Breast epithelium (tissue), 4 donors: ENCODE measurements around the gene MCM7. TPM values are rescaled to one million over a fixed set of nuclear protein-coding genes. Genes with fewer than 3 reads are reported as not detected.

Experiments used
- DNase-seq, 2 donors: peaks; one replicate each; pipeline ENCODE4 v3.0.0-alpha.2; 2019; ENCODE audit warnings: low spot score in 2 of 2
- H3K27ac ChIP-seq, 2 donors: fragments of 200-600 bp; sonication (generic) in 1 of 2; one replicate each; pipeline ENCODE4 v1.5.1; 2016 to 2019; ENCODE audit warnings: mild to moderate bottlenecking in 1 of 2
- H3K27me3 ChIP-seq, 2 donors: fragments of 200-600 bp; sonication (generic) in 1 of 2; one replicate each; pipeline versions ENCODE4 v1.5.1 to v1.6.0; 2017 to 2019; ENCODE audit warnings: control low read depth in 1 of 2, mild to moderate bottlenecking in 1 of 2
- H3K36me3 ChIP-seq: fragments of 200-600 bp; one replicate; pipeline ENCODE4 v1.5.1; 2019
- H3K4me1 ChIP-seq, 2 donors: fragments of 200-600 bp; sonication (generic); one replicate each; pipeline ENCODE4 v1.5.1; 2016 to 2019; ENCODE audit warnings: control low read depth in 1 of 2
- H3K4me3 ChIP-seq, 3 donors: fragments of 200-600 bp; sonication (generic); 1 replicate in 2 of 3; 2 replicates in 1 of 3; pipeline ENCODE4 v1.5.1; 2016 to 2019; ENCODE audit warnings: mild to moderate bottlenecking in 3 of 3, moderate library complexity in 2 of 3
- H3K9me3 ChIP-seq, 2 donors: fragments of 200-600 bp; sonication (generic) in 1 of 2; one replicate each; pipeline ENCODE4 v1.5.1; 2016 to 2019; ENCODE audit warnings: control low read depth in 1 of 2
- CTCF ChIP-seq, 3 donors: fragments of 450-650 bp; IDR thresholded peaks; one replicate each; pipeline ENCODE4 v1.5.1; 2016 to 2017; ENCODE audit warnings: antibody characterized with exemption in 3 of 3, mild to moderate bottlenecking in 3 of 3, moderate library complexity in 3 of 3
- POLR2A ChIP-seq: fragments of 450-650 bp; IDR thresholded peaks from one replicate; pipeline ENCODE4 v1.6.1; 2016; ENCODE audit warnings: antibody characterized with exemption, mild to moderate bottlenecking, moderate library complexity
- POLR2AphosphoS5 ChIP-seq, 3 donors: sonication (generic); formaldehyde crosslinking; IDR thresholded peaks; one replicate each; pipeline ENCODE4 v1.6.1; 2017; ENCODE audit warnings: antibody characterized with exemption in 3 of 3
- intact Hi-C: fragments of 100-400 bp; cut with DNase I; formaldehyde crosslinking; loops from one replicate; pipeline ENCODE4 v1.15.1; 2023; ENCODE audit warnings: low total_unique reads
- total RNA-seq, 3 donors: library from RNA; depleted of rRNA; stranded (reverse); fragments of >200 nt; gene quantifications; one replicate each; pipeline ENCODE4 v1.1.0, GENCODE V29; 2016

The MCM7 gene
- total RNA-seq, 3 donors from 2014 or later = 46.9 to 51.7 (median 50.1) TPM

DNA sequence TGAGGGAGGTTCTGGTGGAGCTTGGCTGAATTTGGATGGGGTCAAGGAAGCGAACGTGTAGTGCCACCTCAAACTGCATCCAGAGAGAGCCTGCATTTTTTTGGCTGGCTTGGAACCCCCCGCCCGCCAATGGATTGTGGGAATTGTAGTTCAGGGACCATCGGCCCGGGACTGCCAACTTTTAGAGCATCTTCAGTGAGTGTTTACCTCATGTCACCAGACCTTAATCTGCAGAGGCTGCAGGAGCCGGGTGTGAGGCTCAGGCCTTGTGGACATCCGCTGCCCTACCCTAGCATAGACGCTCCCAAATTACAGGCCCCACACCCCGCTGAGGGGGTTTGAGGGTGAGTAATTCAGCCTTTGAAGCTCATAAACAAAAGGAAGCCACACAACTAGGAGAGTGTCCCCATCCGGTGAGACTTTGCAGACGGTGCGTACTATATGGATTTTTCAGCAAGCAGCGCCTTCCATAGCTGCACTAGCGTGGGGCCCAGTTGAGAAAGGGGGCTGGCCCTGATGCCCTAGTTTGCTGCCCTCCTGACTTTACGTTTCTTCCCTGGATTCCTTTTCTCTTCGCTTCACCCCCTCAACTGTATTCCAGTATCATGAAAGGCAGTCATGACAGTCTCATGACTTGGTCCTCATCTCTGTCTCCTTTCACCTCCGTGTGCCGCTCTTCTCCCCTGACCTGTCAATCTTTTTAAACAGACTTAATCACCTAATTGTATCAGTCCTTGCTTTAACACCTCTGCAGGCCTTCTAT lies 19.0 kb upstream of the MCM7 start:
- peaks cover 3 to 7% of the 10 kb centered on the region in 2 donors for H3K4me1 ChIP-seq
- H3K9me3 ChIP-seq = no peaks in the 10 kb centered on the region
- TF ChIP-seq CTCF (IDR thresholded peaks at IDR 0.05) (no peak), POLR2AphosphoS5 (IDR thresholded peaks at IDR 0.05) (no peak), POLR2A (no peak)
- H3K36me3 ChIP-seq = no peaks in the 10 kb centered on the region
- H3K4me3 ChIP-seq = peak overlapping the region; percentile 63 to 81 (median 76)
- peak; percentile 52 to 67 for DNase-seq
- H3K27ac ChIP-seq = peak overlapping the region; percentile 80 to 88
- intact Hi-C loops = loop anchor here (5.0 kb wide), 1 partner anchor 842 kb away; no protein-coding TSS in a partner anchor
- no peaks in the 10 kb centered on the region for H3K27me3 ChIP-seq

- Histone ChIP-seq H3K4me3 (peak within 1 kb of the TSS; percentile 63 to 81 (median 76)), H3K36me3 (no peaks in the 10 kb centered on the region), H3K9me3 (no peaks in the 10 kb centered on the region), H3K27me3 (no peaks in the 10 kb centered on the region), H3K27ac (peak within 1 kb of the TSS; percentile 80 to 88), H3K4me1 (peaks cover 3 to 7% of the 10 kb centered on the region in 2 donors)
- DNase-seq = peak; percentile 93 to 95
- TF ChIP-seq CTCF (IDR thresholded peaks at IDR 0.05) (no peak), POLR2A (peak; percentile 62), POLR2AphosphoS5 (IDR thresholded peaks at IDR 0.05) (peak; percentile 45 to 70 (median 56))
- intact Hi-C loops = loop anchor here (5.0 kb wide), 1 partner anchor 843 kb away; no protein-coding TSS in a partner anchor
Observed at GRCh38 chr7:100119072-100119969, 18.1 kb upstream of the MCM7 start, which contains the start of the genes CNPY4 and TAF6. Gene CNPY4, plus strand, starts transcription at chr7:100119634. Its CDS starts 111 bp downstream, at chr7:100119745. Gene TAF6, minus strand, starts transcription at chr7:100119358. Its CDS starts 5,149 bp downstream, at chr7:100114209.

DNA sequence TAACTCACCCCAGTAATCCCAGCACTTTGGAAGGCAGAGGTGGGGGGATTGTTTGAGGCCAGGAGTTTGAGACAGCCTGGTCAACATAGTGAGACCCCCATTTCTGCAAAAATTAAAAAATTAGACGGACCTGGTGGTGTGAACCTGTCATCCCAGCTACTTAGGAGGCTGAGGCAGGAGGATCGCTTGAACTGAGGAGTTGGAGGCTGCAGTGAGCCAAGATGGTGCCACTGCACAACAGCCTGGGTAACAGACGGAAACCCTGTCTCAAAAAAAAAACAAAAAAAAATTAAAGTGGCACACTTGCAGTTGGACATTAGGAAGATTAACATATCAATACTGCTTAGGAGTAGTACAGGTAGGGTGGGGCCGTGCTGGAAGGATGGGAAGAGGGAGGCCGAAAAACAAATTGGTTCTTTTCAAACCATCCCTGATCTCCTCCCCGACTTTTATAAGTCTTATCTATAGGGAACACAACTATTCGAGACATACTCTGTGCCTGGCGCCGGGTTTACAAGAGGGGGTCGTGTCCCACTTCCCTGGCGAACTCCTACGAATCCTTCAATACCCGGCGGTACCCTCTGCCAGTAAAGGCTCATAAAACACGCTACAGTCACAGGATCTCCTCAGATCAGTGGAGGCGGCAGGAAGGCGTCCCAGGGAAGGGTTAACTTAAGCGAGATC lies 17.3 kb upstream of the MCM7 start:
- no peak for TF ChIP-seq CTCF (IDR thresholded peaks at IDR 0.05)
- no peak for TF ChIP-seq POLR2AphosphoS5 (IDR thresholded peaks at IDR 0.05)
- no peak for TF ChIP-seq POLR2A
- peak overlapping the region; percentile 63 to 81 (median 76) for H3K4me3 ChIP-seq
- no peak for DNase-seq
- peak overlapping the region; percentile 80 to 88 for H3K27ac ChIP-seq
- H3K9me3 ChIP-seq = no peaks in the 10 kb centered on the region
- H3K27me3 ChIP-seq = no peaks in the 10 kb centered on the region
- peaks cover 3 to 7% of the 10 kb centered on the region in 2 donors for H3K4me1 ChIP-seq
- intact Hi-C loops = loop anchor here (5.0 kb wide), 1 partner anchor 844 kb away; no protein-coding TSS in a partner anchor
- H3K36me3 ChIP-seq = no peaks in the 10 kb centered on the region

DNA sequence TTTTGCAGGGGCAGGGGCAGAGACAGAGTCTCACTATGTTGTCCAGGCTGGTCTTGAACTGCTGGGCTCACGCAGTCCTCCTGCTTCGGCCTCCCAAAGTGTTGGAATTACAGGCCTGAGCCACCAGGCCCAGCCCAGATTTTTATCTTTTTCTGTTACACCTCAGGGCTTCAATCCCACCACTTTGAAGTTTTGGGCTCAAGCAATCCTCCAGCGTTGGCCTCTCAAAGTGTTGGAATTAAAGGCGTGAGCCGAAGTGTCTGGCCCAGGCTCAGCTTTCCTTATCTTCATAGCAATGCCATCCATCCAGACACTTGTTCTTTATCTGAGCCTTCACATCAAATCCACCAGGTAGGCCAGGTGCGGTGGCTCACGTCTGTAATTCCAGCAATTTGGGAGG lies 13.8 kb upstream of the MCM7 start:
- DNase-seq = no peak
- peaks cover under 1 to 3% of the 10 kb centered on the region in 2 donors for H3K4me1 ChIP-seq
- intact Hi-C loops = loop anchor here (5.0 kb wide), 1 partner anchor 847 kb away; no protein-coding TSS in a partner anchor
- H3K27me3 ChIP-seq = no peaks in the 10 kb centered on the region
- H3K36me3 ChIP-seq = no peaks in the 10 kb centered on the region
- TF ChIP-seq CTCF (IDR thresholded peaks at IDR 0.05) = no peak
- TF ChIP-seq POLR2A = no peak
- TF ChIP-seq POLR2AphosphoS5 (IDR thresholded peaks at IDR 0.05) = no peak
- H3K9me3 ChIP-seq = no peaks in the 10 kb centered on the region
- no peak overlapping the region for H3K4me3 ChIP-seq
- H3K27ac ChIP-seq = no peak overlapping the region
